ENCODE measurements around the gene UMPS. TPM values are rescaled to one million over a fixed set of nuclear protein-coding genes. Genes with fewer than 3 reads are reported as not detected.

UMPS gene
- total RNA-seq, 6 donors from 2014 or later: 5.0 to 26.2 (median 23.7) TPM

DNA sequence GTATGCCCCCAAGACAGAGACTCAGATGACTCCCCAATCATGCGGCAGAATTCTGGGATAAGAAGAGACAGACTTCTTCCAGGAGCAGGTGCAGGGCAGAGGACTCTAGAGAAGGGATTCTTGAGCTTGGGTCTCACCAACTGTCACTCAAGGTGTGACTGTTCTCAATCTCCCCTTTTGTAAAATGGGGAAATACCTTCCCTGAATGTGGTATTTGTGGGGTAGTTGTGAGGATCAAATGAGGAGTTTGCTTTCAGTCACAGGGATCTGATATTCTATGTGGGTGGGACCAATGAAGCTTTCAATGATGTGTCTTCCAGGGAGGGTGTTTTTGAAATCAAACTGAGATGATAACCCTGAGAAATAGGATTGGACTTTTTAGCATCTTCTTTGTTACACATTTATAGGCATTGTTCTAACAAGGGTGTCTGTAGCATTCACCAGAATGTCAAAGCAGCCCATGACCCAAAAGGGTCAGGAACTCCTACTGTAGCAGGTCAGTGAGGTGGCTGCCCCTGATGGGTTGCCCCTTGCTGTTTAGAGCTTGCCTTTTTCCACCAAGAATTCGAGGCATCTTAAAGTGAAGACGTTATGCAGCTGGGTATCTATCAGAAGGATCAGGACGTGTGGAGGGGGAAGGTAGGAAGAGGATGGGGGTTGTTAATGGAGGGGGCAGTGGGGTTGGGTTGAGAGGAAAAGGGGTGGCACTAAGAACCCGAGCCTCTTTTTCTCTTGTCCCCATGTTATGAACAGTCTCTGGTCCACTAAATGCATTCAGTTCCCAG is 28.8 kb downstream of the UMPS start:
- no peak overlapping the region for H3K27ac ChIP-seq
- DNase-seq (no peak), ATAC-seq (ENCODE audit: low FRiP score in 2 of 2) (no peak)
- H3K9me3 ChIP-seq: no peaks in the 10 kb centered on the region
- no peak overlapping the region for H3K4me3 ChIP-seq
- 71 to 83% methylated on average over 5 of the region's 5 CpGs for WGBS, 2 donors
- H3K36me3 ChIP-seq: peaks cover 0 to 12% (median 6%) of the 10 kb centered on the region in 4 donors
- TF ChIP-seq POLR2AphosphoS5 (IDR thresholded peaks at IDR 0.05) (no peak), EP300 (IDR thresholded peaks at IDR 0.05) (no peak), POLR2A (IDR thresholded peaks at IDR 0.05) (no peak)
- TF ChIP-seq, protein P1, sequence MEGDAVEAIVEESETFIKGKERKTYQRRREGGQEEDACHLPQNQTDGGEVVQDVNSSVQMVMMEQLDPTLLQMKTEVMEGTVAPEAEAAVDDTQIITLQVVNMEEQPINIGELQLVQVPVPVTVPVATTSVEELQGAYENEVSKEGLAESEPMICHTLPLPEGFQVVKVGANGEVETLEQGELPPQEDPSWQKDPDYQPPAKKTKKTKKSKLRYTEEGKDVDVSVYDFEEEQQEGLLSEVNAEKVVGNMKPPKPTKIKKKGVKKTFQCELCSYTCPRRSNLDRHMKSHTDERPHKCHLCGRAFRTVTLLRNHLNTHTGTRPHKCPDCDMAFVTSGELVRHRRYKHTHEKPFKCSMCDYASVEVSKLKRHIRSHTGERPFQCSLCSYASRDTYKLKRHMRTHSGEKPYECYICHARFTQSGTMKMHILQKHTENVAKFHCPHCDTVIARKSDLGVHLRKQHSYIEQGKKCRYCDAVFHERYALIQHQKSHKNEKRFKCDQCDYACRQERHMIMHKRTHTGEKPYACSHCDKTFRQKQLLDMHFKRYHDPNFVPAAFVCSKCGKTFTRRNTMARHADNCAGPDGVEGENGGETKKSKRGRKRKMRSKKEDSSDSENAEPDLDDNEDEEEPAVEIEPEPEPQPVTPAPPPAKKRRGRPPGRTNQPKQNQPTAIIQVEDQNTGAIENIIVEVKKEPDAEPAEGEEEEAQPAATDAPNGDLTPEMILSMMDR (IDR thresholded peaks at IDR 0.05): no peak
- peaks cover 4 to 11% (median 9%) of the 10 kb centered on the region in 4 donors for H3K4me1 ChIP-seq
- H3K27me3 ChIP-seq: no peaks in the 10 kb centered on the region

DNA sequence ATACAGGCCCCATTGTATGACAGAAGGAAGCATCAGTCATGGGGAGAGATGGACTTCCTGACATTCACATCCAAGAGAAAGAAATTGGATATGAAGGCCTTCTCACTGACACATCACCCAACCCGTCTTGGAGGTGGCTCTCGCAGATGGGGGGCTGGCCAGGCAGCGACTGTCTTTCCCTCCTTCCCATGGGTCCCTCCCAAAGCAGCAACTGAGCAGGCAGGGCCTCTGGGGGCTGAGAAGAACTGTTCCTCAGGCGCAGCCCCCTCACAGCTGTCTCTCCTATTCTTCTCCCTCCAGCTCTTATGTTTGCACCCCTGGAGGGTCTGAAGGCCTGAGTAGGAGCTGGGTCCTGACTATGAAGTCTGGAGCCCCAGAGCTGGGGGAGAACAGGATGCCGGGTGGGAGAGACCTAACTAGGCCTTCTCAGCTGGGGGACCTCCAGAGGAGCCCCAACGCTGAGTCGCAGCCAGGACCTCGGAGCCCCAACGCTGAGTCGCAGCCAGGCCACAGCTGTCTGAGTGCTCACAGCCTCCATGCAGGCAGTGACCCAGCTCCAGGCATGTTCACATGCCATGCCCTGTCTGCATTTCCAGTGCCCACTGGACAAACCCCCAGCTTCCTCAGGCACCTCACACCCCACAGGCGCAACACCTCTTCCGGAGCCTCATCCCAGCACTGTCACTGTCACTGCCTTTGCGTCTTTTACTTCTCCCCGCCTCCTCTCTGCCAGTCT is 29.6 kb downstream of the UMPS start:
- no peak overlapping the region for H3K27ac ChIP-seq
- H3K27me3 ChIP-seq: no peaks in the 10 kb centered on the region
- ATAC-seq (ENCODE audit: low FRiP score in 2 of 2): no peak
- peaks cover 0 to 20% (median 9%) of the 10 kb centered on the region in 4 donors for H3K36me3 ChIP-seq
- H3K4me1 ChIP-seq: peaks cover 4 to 11% (median 9%) of the 10 kb centered on the region in 4 donors
- no peaks in the 10 kb centered on the region for H3K9me3 ChIP-seq
- H3K4me3 ChIP-seq: no peak overlapping the region
- TF ChIP-seq POLR2AphosphoS5 (IDR thresholded peaks at IDR 0.05): no peak
- TF ChIP-seq POLR2A (IDR thresholded peaks at IDR 0.05): no peak
- no peak for TF ChIP-seq EP300 (IDR thresholded peaks at IDR 0.05)
- TF ChIP-seq, protein P1 (IDR thresholded peaks at IDR 0.05): no peak
- 88% methylated on average over 9 to 14 of the region's 14 CpGs for WGBS, 2 donors
- peak in 1 of 2 donors; percentile 46 for DNase-seq

DNA sequence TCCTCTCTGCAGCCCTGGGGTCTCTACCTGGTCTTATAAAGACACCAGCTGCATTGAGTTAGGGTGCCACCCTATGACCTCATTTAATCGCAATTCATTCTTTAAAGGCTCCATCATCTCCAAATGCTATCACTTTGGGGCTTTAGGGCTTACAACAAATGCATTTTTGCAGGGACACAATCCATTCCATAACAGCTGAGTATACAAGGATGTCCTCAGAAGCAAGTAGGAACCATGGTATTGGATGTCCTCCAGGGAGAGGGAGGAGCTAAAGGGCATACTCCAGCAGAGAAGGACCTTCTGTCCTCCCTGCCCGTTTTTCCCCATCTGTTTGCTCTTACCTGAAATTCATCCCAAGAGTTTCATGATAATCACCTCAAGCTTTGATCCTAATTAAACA is 30.3 kb downstream of the UMPS start:
- no peak overlapping the region for H3K27ac ChIP-seq
- H3K4me1 ChIP-seq: peaks cover 4 to 11% (median 9%) of the 10 kb centered on the region in 4 donors
- DNase-seq (no peak), ATAC-seq (ENCODE audit: low FRiP score in 2 of 2) (peak in 1 of 2 donors; percentile 60)
- H3K4me3 ChIP-seq: no peak overlapping the region
- 47 to 52% methylated on average over 2 of the region's 2 CpGs for WGBS, 2 donors
- no peaks in the 10 kb centered on the region for H3K27me3 ChIP-seq
- TF ChIP-seq, protein P1 (IDR thresholded peaks at IDR 0.05): no peak
- TF ChIP-seq POLR2AphosphoS5 (IDR thresholded peaks at IDR 0.05) (no peak), POLR2A (IDR thresholded peaks at IDR 0.05) (no peak), EP300 (IDR thresholded peaks at IDR 0.05) (no peak)
- H3K9me3 ChIP-seq: no peaks in the 10 kb centered on the region
- H3K36me3 ChIP-seq: peaks cover 0 to 27% (median 15%) of the 10 kb centered on the region in 4 donors

DNA sequence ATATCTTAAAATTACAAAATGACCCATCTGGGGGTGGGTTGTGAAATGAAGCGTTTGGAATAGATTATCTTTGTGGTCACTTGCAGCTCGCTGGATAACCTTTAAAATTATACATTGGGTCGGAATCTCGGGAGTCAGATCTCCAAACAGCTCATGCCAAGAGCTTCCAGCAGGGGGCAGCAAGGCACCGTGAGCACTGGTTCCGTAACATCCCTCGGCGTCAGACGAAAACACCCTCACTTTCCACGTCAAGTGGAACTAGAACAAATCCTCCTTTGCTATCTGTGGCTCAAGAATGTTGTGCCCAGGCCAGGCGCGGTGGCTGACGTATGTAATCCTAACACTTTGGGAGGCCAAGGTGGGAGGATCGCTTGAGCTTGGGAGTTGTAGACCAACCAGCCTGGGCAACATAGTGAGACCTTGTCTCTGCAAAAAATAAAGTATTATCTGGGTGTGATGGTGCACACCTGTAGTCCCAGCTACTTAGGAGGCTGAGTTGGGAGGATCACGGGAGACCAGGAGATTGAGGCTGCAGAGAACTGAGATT is 31.1 kb downstream of the UMPS start:
- TF ChIP-seq EP300 (IDR thresholded peaks at IDR 0.05) (peak in 1 of 4 donors; percentile 4), POLR2AphosphoS5 (IDR thresholded peaks at IDR 0.05) (peak; percentile 20 to 30), POLR2A (IDR thresholded peaks at IDR 0.05) (no peak)
- TF ChIP-seq, protein P1 (IDR thresholded peaks at IDR 0.05): peak; percentile 86 to 94 (median 90)
- Histone ChIP-seq H3K4me3 (no peak overlapping the region), H3K36me3 (peaks cover 0 to 33% (median 18%) of the 10 kb centered on the region in 4 donors), H3K9me3 (no peaks in the 10 kb centered on the region), H3K27ac (no peak overlapping the region), H3K27me3 (no peaks in the 10 kb centered on the region), H3K4me1 (peaks cover 4 to 11% (median 9%) of the 10 kb centered on the region in 4 donors)
- ATAC-seq (ENCODE audit: low FRiP score in 2 of 2) (peak; percentile 89 to 95), DNase-seq (peak in 1 of 2 donors; percentile 82)
- 7 to 13% methylated on average over 15 of the region's 15 CpGs for WGBS, 2 donors
